GM10266 (cell line): ENCODE measurements around the gene GAK.

ENCODE experiments used
- DNase-seq: peaks from one replicate; pipeline ENCODE4 v3.0.0; 2012; ENCODE audit errors: extremely low spot score
- CTCF ChIP-seq: IDR thresholded peaks from 2 replicates; pipeline ENCODE4 v1.5.1; 2012; ENCODE audit warnings: mild to moderate bottlenecking, low read depth; ENCODE audit not compliant: control insufficient read depth, insufficient read depth; ENCODE audit errors: missing control alignments

The GAK gene

GRCh38 chr4:823176-823760 is 108.8 kb downstream of the GAK start:
- no peak for TF ChIP-seq CTCF
- DNase-seq: no peak

- no peak for TF ChIP-seq CTCF
- no peak for DNase-seq
These were observed 109.5 kb downstream of the GAK start for GRCh38 chr4:822361-823175.

- TF ChIP-seq CTCF: no peak
- no peak for DNase-seq
These were observed 110.5 kb downstream of the GAK start for GRCh38 chr4:821631-822030.

- no peak for TF ChIP-seq CTCF
These were observed 110.9 kb downstream of the GAK start for GRCh38 chr4:821181-821591.

GRCh38 chr4:820230-821172 is 111.6 kb downstream of the GAK start:
- TF ChIP-seq CTCF: no peak
- no peak for DNase-seq

More at GRCh38 chr4:821181-821591, 110.9 kb downstream of the GAK start:
- DNase-seq: no peak

GRCh38 chr4:819401-820229 is 112.5 kb downstream of the GAK start:
- DNase-seq: no peak
- TF ChIP-seq CTCF: no peak
